Colonic mucosa (tissue), 4 donors: ENCODE data around the gene GPC2. TPM values are rescaled to one million over a fixed set of nuclear protein-coding genes. Genes with fewer than 3 reads are reported as not detected.
"Not testable (repeated sequence)": the region's sequence is repeated elsewhere in the genome, so short reads cannot be mapped to it uniquely, and the experiment has no call there.

Experiments used
- DNase-seq: peaks from one replicate; pipeline ENCODE4 v3.0.0-alpha.2; 2020
- H3K27ac ChIP-seq: fragments of 200-600 bp; one replicate; pipeline ENCODE4 v1.8.0; 2021
- H3K27me3 ChIP-seq: fragments of 200-600 bp; one replicate; pipeline ENCODE4 v1.8.0; 2021
- H3K36me3 ChIP-seq: fragments of 200-600 bp; one replicate; pipeline ENCODE4 v1.8.0; 2021
- H3K4me1 ChIP-seq: fragments of 200-600 bp; one replicate; pipeline ENCODE4 v1.8.0; 2021; ENCODE audit warnings: mild to moderate bottlenecking
- H3K4me3 ChIP-seq: fragments of 200-600 bp; one replicate; pipeline ENCODE4 v1.8.0; 2021
- H3K9ac ChIP-seq, 2 donors: one replicate each; pipeline ENCODE4 v1.7.0; 2013; ENCODE audit warnings: control low read depth in 2 of 2, low read depth in 2 of 2, low read length in 2 of 2
- H3K9me3 ChIP-seq: fragments of 200-600 bp; one replicate; pipeline ENCODE4 v1.8.0; 2021
- intact Hi-C: fragments of 100-400 bp; cut with DNase I; formaldehyde crosslinking; loops from one replicate; pipeline ENCODE4 v1.14.1; 2022
- total RNA-seq, 2 donors: library from RNA; stranded (reverse); fragmentation: NEBNext Ultra II Directional in 1 of 2; extraction: Animal tissue kit (Norgen Biotek cat#: 25700) in 1 of 2; gene quantifications; one replicate each; pipeline ENCODE4 v1.2.1, GENCODE V29; 2021
- TF ChIP-seq, protein P1 (sequence below): fragments of 200-600 bp; IDR thresholded peaks from one replicate; pipeline ENCODE4 v1.8.0; 2022; ENCODE audit warnings: antibody characterized with exemption, mild to moderate bottlenecking
- donor health status: healthy.
- donor health status: DM: no; HTN: no; CAD: no.
- donor health status: DM: no; HTN: no; CAD: no.

GPC2 gene
- total RNA-seq, 2 donors from 2014 or later = 4.0 to 7.6 TPM

DNA sequence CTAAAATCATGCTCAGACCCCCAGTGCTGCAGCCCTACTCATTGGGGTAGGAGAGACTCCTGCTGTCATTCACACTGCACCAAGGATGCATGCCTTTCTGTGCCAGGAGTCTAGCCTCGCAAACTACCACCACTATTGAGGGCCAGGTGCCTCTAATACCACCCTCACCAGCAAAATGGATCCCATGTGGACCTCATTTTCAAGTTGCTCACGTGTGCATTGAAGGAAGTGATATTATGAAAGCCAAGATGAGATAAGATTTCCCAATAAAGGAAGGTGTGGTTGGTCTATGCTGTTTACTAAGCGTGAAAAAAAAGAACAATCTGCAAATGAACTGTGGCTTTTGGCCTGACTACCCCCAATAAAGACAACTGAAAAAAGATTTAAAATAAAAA is 35.6 kb downstream of the GPC2 start:
- TF ChIP-seq, protein P1, sequence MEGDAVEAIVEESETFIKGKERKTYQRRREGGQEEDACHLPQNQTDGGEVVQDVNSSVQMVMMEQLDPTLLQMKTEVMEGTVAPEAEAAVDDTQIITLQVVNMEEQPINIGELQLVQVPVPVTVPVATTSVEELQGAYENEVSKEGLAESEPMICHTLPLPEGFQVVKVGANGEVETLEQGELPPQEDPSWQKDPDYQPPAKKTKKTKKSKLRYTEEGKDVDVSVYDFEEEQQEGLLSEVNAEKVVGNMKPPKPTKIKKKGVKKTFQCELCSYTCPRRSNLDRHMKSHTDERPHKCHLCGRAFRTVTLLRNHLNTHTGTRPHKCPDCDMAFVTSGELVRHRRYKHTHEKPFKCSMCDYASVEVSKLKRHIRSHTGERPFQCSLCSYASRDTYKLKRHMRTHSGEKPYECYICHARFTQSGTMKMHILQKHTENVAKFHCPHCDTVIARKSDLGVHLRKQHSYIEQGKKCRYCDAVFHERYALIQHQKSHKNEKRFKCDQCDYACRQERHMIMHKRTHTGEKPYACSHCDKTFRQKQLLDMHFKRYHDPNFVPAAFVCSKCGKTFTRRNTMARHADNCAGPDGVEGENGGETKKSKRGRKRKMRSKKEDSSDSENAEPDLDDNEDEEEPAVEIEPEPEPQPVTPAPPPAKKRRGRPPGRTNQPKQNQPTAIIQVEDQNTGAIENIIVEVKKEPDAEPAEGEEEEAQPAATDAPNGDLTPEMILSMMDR = no peak

DNA sequence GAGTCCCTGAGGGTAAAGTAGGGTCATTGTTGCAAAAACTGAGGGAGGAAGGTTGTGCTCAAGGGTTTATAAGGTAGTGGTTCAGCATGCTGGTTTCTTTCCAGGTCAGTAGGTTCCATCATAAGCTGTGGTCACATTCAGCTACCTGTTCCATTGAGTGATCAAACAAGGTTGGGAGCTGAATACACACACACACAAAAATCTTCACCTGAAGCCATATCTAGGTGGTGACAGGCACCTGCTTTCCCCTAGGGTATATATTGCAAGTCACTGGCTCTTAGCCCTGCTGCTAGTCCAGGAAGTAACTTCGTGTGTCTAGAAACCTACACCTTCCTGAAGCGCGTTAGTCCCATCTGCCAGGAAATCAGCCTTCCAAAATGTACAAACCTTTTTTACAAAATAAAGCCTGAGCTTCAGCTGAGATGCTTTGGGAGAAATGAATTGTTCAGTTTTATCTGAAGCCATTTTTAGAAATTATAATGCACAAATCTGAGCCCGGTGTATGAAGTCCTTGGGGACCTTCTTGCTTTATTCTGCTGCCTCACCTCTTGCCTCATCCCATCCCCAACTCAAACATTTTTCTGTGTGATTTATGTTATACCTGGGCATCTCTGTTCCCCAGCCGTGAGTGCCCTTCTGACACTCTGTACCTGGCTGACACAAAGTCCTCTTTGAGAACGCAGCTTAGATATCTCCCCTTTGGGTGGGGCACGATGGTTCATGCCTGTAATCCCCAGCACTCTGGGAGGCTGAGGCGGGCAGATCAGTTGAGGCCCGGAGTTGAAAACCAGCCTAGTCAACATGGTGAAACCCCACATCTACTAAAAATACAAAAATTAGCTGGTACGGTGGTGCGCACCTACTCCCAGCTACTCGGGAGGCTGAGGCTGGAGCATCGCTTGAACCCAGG is 39.1 kb downstream of the GPC2 start:
- intact Hi-C loops = loop anchor here (10.0 kb wide), 1 partner anchor 207 kb away; no protein-coding TSS in a partner anchor

More for the DNA sequence above, 35.6 kb downstream of the GPC2 start:
- Histone ChIP-seq H3K4me3 (no peak overlapping the region), H3K27me3 (no peaks in the 10 kb centered on the region), H3K36me3 (no peaks in the 10 kb centered on the region), H3K9me3 (no peaks in the 10 kb centered on the region), H3K27ac (peak overlapping the region; percentile 62), H3K4me1 (peaks cover 3% of the 10 kb centered on the region), H3K9ac (peak overlapping the region in 1 of 2 donors; percentile 59)
- intact Hi-C loops = loop anchor here (5.0 kb wide), 1 partner anchor 71 kb away; no protein-coding TSS in a partner anchor
- peak; percentile 38 for DNase-seq

DNA sequence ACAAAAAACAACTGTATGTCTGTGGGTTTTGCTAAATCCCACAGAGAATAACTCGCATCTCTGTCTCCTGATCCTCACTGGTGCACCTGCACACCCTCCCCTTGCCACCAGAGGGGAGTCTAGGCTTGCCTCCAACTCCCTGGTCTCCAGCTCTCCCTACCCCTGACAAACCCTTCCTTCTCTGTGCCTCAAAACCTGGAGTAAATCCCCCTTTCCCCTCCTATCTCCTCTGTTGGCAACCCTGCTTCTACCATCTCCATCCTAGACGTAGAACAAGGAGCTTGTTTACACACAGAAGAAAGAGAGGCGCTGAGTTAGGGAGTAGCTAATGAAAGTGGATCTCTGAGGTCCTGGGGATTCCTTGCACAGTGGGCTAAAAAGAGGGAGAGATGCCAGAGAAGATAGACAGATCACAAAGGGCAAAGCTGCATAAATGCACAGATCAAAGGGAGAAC is 44.5 kb downstream of the GPC2 start:
- TF ChIP-seq, protein P1 = peak; percentile 91

More for the DNA sequence above, 39.1 kb downstream of the GPC2 start:
- Histone ChIP-seq H3K27ac (no peak overlapping the region), H3K4me3 (no peak overlapping the region), H3K36me3 (no peaks in the 10 kb centered on the region), H3K27me3 (no peaks in the 10 kb centered on the region), H3K4me1 (peaks cover 3% of the 10 kb centered on the region), H3K9ac (peak overlapping the region; percentile 12 to 58), H3K9me3 (no peaks in the 10 kb centered on the region)
- DNase-seq = no peak
- TF ChIP-seq, protein P1 = no peak

DNA sequence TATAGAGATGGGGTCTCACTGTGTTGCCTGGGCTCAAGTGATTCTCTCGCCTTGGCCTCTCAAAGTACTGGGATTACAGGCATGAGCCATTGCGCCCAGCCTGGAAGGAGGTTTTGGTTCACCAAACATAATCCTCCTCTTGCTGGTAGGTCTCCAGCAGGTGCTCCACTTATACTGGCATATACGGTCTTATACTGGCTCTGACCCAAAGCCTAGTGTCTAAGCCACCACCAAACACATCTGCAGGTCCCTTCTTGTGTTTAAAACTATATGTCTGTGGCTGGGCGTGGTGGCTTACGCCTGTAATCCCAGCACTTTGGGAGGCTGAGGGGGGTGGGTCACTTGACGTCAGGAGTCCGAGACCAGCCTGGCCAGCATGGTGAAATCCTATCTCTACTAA is 45.1 kb downstream of the GPC2 start:
- H3K27ac ChIP-seq = no peak overlapping the region
- TF ChIP-seq, protein P1 = no peak
- peaks cover 8% of the 10 kb centered on the region for H3K4me1 ChIP-seq
- H3K36me3 ChIP-seq = no peaks in the 10 kb centered on the region
- no peak overlapping the region for H3K9ac ChIP-seq
- no peak for DNase-seq
- intact Hi-C loops = loop anchor here (2.0 to 10.0 kb wide), 3 partner anchors 87 to 213 kb away; partner anchors contain the start of gene PVRIG
- H3K27me3 ChIP-seq = no peaks in the 10 kb centered on the region
- H3K9me3 ChIP-seq = no peaks in the 10 kb centered on the region
- no peak overlapping the region for H3K4me3 ChIP-seq

More for the DNA sequence above, 44.5 kb downstream of the GPC2 start:
- peak; percentile 79 for DNase-seq
- Histone ChIP-seq H3K27me3 (no peaks in the 10 kb centered on the region), H3K36me3 (no peaks in the 10 kb centered on the region), H3K4me3 (no peak overlapping the region), H3K4me1 (peaks cover 8% of the 10 kb centered on the region), H3K9ac (no peak overlapping the region), H3K9me3 (no peaks in the 10 kb centered on the region), H3K27ac (no peak overlapping the region)
- intact Hi-C loops = loop anchor here (2.0 to 10.0 kb wide), 3 partner anchors 86 to 212 kb away; partner anchors contain the start of gene PVRIG

DNA sequence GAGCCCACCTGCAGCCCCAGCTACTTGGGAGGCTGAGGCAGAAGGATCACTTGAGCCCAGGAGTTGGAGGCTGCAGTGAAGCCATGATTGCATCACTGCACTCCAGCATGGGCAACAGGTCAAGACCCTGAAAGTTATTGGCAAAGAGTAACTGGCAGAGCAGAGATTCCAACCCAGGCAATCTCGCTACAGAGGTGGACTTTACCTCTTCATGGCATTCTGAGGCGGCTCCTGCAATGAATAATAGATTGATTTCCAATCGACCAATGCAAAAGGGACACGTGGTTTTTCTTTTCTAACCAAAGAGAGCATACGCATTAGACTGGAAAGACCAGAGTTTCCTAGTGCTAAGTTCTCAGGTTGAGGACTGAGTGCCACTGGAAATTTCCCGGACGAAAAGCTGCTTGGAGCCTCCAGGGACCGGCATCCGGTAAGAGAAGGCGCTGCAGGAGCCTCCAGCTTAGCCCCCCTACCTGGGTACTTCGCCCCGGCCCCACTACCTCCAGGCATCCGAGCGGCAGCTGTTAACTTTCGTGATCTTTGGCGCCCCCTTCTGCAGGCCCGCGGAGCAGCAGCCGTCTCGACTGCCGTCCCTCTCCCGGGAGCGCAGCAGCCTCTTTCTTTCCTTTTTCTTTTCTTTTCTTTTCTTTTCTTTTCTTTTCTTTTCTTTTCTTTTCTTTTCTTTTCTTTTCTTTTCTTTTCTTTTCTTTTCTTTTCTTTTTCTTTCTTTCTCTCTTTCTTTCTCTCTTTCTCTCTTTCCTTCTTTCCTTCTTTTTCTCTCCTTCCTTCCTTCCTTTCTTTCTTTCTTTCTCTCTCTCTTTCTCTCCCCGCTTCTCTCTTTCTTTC is 46.4 kb downstream of the GPC2 start:
- no peaks in the 10 kb centered on the region for H3K27me3 ChIP-seq
- peak overlapping the region; percentile 20 for H3K4me3 ChIP-seq
- peaks cover 8% of the 10 kb centered on the region for H3K4me1 ChIP-seq
- no peaks in the 10 kb centered on the region for H3K36me3 ChIP-seq
- TF ChIP-seq, protein P1 = peak; percentile 88
- H3K9ac ChIP-seq = peak overlapping the region in 1 of 2 donors; percentile 73
- no peaks in the 10 kb centered on the region for H3K9me3 ChIP-seq
- peak; percentile 91 for DNase-seq
- intact Hi-C loops = loop anchor here (5.0 to 10.0 kb wide), 2 partner anchors 139 to 214 kb away; no protein-coding TSS in a partner anchor
- H3K27ac ChIP-seq = no peak overlapping the region

DNA sequence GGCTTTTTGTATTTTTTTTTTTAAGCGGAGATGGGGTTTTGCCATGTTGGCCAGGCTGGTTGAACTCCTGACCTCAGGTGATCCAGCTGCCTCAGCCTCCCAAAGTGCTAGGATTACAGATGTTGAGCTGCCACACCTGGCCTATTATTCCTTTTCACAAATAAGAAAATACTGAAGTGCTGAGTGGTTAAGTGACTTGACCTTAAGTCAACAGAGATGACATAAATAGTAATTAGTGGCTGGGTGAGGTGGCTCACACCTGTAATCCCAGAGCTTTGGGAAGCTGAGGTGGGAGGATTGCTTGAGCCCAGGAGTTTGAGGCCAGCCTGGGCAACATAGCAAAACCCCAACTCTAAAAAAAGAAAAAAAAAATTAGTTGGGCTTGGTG is 47.0 kb downstream of the GPC2 start:
- peaks cover 12% of the 10 kb centered on the region for H3K4me1 ChIP-seq
- not testable (repeated sequence) for H3K27ac ChIP-seq

More for the DNA sequence above, 47.0 kb downstream of the GPC2 start:
- not testable (repeated sequence) for H3K9me3 ChIP-seq, H3K27me3 ChIP-seq, H3K9ac ChIP-seq, DNase-seq, H3K36me3 ChIP-seq, H3K4me3 ChIP-seq
- intact Hi-C loops = loop anchor here (5.0 to 10.0 kb wide), 2 partner anchors 138 to 215 kb away; no protein-coding TSS in a partner anchor
